ENCODE results near the gene ARL15.

The ARL15 gene

GRCh38 chr5:53878015-53878414 is 432.4 kb downstream of the ARL15 start:
- H3K4me3 ChIP-seq (ENCODE audit: low read length) = no peak overlapping the region
- TF ChIP-seq CTCF (IDR thresholded peaks at IDR 0.05; ENCODE audit: insufficient read depth, low read depth, low read length, missing control alignments) = no peak
- no peak for DNase-seq (ENCODE audit: low read depth)

GRCh38 chr5:53877243-53877642 is 433.1 kb downstream of the ARL15 start:
- no peak overlapping the region for H3K4me3 ChIP-seq (ENCODE audit: low read length)
- no peak for TF ChIP-seq CTCF (IDR thresholded peaks at IDR 0.05; ENCODE audit: insufficient read depth, low read depth, low read length, missing control alignments)
- DNase-seq (ENCODE audit: low read depth) = peak; percentile 19

GRCh38 chr5:53874409-53874808 is 436.0 kb downstream of the ARL15 start:
- peak; percentile 25 for TF ChIP-seq CTCF (IDR thresholded peaks at IDR 0.05; ENCODE audit: insufficient read depth, low read depth, low read length, missing control alignments)
- peak; percentile 27 for DNase-seq (ENCODE audit: low read depth)
- no peak overlapping the region for H3K4me3 ChIP-seq (ENCODE audit: low read length)

GRCh38 chr5:53873235-53873634 is 437.1 kb downstream of the ARL15 start:
- DNase-seq (ENCODE audit: low read depth) = no peak
- no peak overlapping the region for H3K4me3 ChIP-seq (ENCODE audit: low read length)
- no peak for TF ChIP-seq CTCF (IDR thresholded peaks at IDR 0.05; ENCODE audit: insufficient read depth, low read depth, low read length, missing control alignments)

- DNase-seq (ENCODE audit: low read depth) = no peak
- TF ChIP-seq CTCF (IDR thresholded peaks at IDR 0.05; ENCODE audit: insufficient read depth, low read depth, low read length, missing control alignments) = no peak
- no peak overlapping the region for H3K4me3 ChIP-seq (ENCODE audit: low read length)
These were observed 438.6 kb downstream of the ARL15 start for GRCh38 chr5:53871775-53872174.

GRCh38 chr5:53871050-53871449 is 439.3 kb downstream of the ARL15 start:
- no peak for TF ChIP-seq CTCF (IDR thresholded peaks at IDR 0.05; ENCODE audit: insufficient read depth, low read depth, low read length, missing control alignments)
- DNase-seq (ENCODE audit: low read depth) = no peak
- H3K4me3 ChIP-seq (ENCODE audit: low read length) = no peak overlapping the region

- H3K4me3 ChIP-seq (ENCODE audit: low read length) = no peak overlapping the region
- DNase-seq (ENCODE audit: low read depth) = no peak
- TF ChIP-seq CTCF (IDR thresholded peaks at IDR 0.05; ENCODE audit: insufficient read depth, low read depth, low read length, missing control alignments) = no peak
These were observed 451.5 kb downstream of the ARL15 start for GRCh38 chr5:53858700-53859456.
